ENCODE data around the gene HAP1.
"Not testable (repeated sequence)": the region's sequence is repeated elsewhere in the genome, so short reads cannot be mapped to it uniquely, and the experiment has no call there.

HAP1 gene, protein sequence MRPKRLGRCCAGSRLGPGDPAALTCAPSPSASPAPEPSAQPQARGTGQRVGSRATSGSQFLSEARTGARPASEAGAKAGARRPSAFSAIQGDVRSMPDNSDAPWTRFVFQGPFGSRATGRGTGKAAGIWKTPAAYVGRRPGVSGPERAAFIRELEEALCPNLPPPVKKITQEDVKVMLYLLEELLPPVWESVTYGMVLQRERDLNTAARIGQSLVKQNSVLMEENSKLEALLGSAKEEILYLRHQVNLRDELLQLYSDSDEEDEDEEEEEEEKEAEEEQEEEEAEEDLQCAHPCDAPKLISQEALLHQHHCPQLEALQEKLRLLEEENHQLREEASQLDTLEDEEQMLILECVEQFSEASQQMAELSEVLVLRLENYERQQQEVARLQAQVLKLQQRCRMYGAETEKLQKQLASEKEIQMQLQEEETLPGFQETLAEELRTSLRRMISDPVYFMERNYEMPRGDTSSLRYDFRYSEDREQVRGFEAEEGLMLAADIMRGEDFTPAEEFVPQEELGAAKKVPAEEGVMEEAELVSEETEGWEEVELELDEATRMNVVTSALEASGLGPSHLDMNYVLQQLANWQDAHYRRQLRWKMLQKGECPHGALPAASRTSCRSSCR

DNA sequence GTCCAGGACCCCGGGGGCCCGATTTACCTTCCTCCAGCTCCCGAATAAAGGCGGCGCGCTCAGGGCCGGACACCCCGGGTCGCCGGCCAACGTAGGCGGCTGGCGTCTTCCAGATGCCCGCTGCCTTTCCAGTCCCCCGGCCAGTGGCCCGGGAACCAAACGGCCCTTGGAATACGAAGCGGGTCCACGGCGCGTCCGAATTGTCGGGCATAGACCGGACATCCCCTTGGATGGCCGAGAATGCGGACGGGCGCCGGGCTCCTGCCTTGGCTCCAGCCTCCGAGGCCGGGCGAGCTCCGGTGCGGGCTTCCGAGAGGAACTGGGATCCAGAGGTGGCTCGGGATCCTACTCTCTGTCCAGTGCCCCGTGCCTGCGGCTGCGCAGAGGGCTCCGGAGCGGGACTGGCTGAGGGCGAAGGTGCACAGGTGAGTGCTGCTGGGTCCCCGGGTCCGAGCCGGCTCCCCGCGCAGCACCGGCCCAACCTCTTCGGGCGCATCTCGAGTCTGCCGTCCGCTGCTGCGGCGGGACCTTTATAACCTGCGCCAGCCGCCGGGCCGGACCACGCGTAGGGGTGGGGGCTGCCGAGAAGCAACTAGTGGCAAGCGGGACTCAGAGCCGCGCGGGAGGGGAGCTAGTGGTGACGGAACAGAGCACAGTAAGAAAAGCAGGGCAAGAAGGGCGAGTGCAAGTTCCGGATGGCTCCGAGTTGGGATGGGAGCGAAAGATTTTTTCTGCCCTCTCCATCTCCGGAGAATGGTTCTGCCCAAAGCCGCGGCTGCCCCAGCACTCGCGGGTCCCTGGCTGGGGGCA is at the start of gene HAP1:
HAP1 (minus strand) TSS at position 505 of the 810 bp plus-strand sequence; CDS start at position 496, 9 bp downstream.
- peak; percentile 64 for DNase-seq

- DNase-seq = no peak
These were observed 47.7 kb upstream of the HAP1 start for GRCh38 chr17:41782142-41782541.

DNA sequence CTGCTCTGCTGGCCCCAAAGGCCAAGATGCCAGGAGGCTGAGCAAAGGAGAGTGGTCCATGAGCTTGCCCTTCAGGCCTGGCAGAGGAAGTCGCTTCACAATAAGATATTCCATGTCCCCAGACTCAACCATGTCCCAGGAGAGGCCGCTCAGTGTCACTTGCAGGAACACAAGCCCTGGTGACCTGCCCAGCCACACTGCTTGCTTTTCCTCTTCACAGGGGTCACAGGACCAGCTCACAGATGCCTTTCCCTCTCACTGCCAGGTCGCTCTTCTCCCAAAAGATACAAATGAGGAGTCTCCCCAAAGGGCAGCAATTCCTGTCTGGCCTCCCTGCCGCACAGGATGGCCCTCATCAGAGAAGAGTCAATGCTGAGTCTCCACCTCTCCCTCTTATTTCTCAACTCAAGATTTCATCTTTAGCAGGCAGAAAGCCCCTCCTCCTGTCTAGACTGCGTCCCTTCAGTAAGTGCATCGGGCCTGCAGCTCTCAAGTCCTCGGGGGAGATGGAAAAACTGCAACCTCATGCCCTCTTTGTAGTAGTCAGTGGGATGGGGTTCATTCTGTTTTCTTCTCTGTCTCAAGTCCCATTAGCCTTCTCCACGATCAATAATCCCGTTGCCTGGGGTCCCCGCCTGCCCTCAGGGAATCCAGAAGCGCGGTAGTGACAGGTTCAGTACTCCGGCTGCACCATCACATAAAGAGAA is 47.1 kb upstream of the HAP1 start:
- DNase-seq = no peak

DNA sequence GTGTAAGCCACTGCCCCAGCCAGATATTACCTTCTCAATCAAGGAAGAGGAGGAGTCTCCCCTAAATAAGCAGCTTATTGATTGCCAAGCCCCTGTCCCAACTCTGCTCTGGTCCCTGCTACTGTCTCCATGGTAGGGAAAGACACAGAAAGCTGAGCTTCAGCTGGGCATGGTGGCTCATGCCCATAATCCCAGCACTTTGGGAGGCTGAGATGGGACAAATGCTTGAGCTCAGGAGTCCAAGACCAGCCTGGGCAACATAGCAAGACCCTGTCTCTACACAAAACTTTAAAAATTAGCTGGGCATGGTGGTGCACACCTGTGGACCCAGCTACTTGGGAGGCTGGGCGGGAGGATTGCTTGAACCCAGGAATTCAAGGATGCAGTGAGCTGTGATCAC is 45.5 kb upstream of the HAP1 start:
- DNase-seq = no peak

DNA sequence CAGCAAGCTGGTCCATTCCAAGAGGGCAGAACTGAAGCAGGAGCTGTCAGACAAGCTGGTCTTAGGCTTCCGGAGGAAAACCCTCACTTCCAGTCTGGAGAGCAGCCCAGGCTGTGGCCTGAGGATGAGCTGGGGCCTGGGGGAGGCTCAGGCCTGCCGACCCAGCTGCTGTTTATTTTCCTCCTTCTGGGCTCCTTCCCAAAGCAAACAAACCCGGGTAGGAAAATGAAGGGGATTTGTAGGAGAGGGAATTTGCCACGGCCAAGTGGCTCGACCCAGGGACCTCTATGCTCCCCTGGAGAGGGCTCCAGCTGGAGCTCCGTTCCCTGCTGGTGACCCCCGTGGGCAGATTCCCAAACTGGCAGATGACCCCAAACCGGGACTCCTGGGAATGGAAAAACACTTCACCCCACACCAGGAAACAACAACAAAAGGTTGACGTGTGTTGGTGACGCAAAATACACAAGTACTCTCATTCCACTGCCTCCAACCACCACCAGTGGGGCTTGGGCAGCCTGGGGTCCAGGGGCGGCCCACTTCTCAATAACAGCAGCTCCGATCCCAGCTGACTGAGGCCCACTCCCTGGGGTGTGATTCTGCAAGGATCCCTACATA is 43.2 kb upstream of the HAP1 start:
- DNase-seq = peak; percentile 97

DNA sequence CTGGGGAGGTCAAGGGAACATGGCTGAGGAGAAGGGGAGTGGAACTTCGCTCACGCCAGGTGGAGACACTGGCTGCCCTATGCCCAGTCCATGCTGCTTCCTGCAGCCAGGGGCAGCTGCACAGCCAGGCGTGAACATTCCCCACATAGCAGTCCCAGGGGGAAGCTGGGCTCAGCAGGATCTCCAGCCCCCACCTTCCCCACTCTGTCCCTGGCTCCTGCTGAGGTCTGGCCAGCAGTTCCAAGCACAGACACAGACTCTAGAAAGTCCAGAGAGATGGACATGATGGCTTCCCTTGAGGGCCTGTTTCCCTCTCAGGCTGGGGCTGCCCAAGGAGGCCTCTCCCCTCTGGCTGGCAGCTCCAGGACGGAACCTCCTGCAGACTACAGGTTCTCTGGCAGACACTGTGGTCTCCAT is 42.7 kb upstream of the HAP1 start:
- peak; percentile 67 for DNase-seq

DNA sequence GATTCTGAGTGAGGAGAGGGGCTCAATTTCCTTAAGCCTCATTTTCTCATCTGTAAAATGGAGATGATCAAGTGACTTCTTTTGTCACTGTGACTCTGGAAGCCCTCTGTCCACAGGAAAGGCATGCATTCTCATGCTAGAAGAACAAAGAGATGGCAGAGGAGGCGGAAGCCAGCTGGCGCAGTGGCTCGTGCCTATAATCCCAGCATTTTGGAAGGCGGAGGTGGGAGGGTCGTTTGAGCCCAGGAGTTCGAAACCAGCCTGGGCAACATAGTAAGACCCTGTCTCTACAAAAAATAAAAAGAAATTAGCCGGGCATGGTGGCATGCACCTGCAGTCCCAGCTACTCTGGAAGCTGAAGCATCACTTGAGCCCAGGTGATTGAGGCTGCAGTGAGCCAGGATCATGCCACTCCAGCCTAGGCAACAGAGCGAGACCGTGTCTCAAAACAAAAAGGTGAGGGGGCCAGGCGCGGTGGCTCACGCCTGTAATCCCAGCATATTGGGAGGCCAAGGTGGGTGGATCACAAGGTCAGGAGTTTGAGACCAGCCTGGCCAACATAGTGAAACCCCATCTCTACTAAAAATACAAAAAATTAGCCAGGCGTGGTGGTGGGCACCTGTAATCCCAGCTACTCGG is 41.9 kb upstream of the HAP1 start:
- DNase-seq = not testable (repeated sequence)

- DNase-seq = no peak
These were observed 41.2 kb upstream of the HAP1 start for GRCh38 chr17:41775394-41776226.

DNA sequence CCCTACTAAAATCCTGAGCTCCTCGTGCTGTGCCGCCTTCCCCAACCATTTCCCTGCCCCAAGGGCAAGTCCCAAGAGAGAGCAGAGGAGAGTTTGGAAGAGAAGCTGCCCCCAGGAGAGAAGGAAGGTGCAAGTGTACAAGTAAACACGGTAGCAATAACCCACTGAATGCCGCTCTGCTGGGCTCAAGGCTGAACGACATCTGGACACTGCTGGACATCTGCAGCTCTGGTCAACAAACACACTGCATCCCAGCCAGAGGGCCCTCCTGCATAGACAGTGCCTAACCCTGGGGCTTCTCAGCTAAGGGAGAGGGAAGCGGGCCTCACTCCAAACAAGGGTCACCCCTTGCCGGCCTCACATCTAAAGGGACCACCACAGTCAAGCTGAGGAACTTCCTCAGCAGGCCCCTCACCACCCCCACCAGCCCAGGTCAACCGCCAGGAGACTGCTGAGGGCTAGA is 39.3 kb upstream of the HAP1 start:
- peak; percentile 22 for DNase-seq

DNA sequence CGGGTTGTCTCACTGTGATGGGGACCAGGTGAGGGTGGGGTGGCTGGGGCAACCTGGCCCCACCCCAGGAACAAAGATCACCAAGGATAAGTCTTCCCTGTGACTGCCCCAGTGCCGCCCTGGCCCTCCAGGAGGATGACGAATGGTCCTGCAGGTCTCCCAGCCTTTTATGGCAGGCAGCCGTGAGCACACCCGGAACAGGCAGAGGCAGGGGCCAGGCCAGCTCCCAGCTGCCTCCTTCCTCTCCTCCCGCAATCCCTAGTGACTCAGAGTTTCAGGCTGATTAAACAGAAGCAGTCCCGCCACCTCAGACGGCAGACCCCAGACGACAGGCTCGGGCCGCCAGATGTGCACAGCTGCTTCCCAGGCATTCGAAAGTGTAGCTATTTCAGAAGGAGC is 38.7 kb upstream of the HAP1 start:
- DNase-seq = peak; percentile 64

DNA sequence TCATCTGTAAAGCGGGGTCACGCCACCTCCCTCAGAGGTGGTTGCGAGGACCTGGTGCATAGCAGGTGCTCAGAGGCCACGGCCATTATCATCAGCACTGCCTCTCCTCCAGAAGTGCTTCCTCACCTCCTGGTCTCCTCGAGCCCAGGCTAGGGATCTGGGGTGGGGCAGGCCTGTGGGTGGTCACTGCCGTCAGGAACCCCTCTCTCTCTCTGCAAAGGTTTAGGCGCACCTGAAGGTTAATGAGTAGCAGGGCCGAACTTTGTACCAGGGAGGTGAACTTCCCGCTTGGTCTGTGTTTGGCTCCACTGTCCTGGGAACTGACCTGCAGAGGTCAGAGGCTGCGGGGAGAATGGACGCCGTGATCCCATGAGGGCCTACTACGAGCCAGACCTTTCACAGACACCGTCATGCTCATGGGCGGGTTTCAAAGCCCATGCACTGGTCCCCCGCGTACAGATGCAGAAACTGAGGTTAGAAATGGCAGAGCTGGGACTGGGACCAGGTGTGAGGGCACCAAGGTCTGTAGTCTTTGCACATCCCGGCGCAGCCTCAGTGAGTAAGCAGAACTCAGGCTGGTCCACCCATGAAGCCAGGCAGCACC is 38.2 kb upstream of the HAP1 start:
- no peak for DNase-seq

DNA sequence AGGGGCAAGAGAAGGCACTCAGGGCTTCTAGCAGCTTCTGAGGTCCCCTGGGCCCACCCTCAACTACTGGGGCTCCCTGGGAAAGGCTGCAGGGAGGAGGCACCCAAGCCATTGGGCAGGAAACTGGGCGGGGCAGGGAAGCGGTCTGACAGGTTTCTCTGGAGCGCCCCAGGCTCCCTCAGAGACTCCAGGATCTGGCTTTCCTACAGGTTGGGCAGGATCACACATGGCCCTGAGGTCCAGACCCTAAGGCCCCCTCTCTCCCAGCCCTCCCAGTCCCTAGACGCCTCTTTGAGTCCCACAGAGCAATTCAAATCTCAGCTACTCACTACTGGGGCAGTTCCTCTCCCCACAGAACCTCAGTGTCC is 37.8 kb upstream of the HAP1 start:
- DNase-seq = no peak

DNA sequence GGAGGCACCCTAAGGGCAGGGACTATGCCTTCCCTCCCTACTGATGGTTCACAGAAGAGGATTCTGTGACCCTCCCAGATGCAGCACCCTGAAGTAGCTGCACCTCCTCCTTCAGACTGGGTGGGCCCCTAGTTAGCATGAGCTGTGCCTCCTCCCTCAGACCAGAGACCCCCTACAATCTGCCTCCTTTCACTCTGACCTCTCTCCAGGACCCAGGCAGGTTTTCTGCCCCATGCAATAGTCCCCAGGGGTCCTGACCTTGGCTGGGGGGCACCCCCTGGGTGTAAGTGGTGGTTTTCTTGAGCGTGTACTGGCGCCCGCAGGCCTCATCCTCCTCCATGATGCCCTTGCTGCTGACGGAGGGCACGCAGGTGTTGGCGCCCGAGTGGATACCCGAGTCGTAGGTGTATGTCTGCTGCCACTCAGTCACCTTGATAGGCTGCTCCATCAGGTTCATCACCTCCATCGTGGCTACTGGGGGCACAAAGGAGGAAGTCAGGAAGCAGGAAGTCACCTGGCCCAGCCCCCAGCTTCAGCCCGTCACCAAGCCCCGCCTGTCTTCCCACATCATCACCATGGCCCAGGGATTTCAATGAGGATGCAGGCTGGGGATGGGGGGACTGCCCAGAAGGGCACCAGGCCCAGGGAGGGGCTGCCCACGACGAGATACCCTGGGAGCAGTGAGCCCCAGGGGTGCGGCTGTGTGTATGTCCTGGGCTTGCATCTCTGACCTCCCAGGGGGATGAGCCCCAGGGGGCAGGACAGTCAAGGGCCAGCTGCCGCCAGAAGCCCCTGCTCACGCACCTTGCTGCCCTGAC is 37.2 kb upstream of the HAP1 start:
- DNase-seq = no peak

- no peak for DNase-seq
These were observed 35.5 kb upstream of the HAP1 start for GRCh38 chr17:41769985-41770384.

DNA sequence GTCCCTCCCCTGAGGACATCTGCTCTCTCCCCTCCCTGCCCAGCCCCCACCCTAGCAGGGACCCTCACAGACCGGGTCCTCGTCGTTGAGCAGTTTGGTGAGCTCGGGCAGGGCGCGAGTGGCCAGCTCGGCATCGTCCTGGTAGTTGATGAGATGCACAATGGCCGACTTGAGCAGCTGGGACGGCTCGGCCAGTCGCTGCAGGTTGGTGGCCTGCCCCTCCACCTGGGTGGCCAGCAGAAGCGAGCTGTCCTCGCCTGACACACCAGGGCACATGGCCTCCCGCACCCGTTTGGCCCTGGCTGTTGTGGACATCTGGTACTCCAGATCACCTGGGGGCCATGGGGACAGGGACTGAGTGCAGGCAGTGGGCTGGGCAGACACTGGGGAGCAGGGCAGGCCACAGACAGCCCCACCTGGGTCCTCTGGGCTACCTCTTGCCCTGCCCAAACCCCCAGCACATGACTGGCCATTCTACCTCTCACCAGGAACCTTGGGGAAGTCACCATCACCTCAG is 35.0 kb upstream of the HAP1 start:
- DNase-seq = no peak

GRCh38 chr17:41768682-41769288 is 34.3 kb upstream of the HAP1 start:
- DNase-seq = no peak

DNA sequence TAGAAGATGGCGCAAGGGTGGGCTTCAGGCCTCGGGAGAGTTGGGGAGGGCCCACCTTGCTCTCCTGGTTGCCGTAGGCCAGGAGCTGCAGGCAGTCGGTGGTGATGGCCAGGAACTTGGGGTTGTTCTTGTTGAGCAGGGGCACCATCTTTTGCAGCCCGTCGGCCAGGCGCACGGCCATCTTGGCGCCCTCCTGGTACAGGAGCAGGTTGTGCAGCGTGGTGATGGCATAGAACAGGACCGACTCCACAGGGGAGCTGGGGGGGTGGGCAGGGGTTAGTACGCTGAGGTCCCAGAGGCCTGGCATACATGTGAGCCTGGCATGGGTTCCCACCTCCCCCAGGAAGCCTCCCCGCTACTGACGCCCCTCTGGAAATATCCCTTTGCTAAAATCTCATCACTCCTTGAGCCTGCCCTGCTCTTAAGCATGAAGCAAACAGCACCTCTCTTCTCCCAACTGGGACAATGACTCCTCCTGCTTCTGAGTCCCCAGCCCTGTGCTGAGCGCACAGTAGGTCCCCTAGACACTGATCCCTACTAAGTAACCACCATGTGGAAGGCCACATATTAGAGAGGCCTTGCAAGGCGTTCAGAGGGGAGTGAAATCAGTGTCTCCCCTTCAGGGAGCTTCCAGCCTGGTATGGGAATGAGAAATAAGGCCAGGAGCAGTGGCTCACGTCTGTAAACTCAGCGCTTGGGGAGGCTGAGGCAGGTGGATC is 33.0 kb upstream of the HAP1 start:
- no peak for DNase-seq

DNA sequence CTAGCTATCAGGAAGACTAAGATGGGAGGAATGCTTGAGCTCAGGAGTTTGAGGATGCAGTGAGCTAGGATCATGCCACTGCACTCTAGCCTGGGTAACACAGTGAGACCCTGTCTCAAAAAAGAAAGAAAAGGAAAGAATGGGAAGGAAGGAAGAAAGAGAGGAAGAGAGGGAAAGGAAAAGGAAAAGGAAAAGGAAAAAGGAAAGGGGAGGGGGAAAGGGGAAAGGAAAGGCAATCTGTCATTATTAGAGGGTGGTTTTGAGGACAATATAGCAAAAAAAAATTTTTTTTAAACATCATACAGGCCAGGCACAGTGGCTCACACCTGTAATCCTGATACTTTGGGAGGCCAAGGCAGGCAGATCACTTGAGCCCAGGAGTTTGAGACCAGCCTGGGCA is 31.7 kb upstream of the HAP1 start:
- no peak for DNase-seq
